Measurements from ENCODE around the gene SMIM26.

The SMIM26 gene

GRCh38 chr20:18580012-18580411 lies 12.8 kb downstream of the SMIM26 start:
- H3K9me3 ChIP-seq (ENCODE audit: control insufficient read depth in 1 of 2, low read length in 2 of 2): no peaks in the 10 kb centered on the region
- no peaks in the 10 kb centered on the region for H3K27me3 ChIP-seq (ENCODE audit: low read depth, low read length)
- no peak overlapping the region for H3K4me3 ChIP-seq (ENCODE audit: low read depth in 1 of 2, low read length in 2 of 2)
- H3K4me1 ChIP-seq (ENCODE audit: control insufficient read depth in 1 of 2, insufficient read depth in 2 of 2, low read length in 2 of 2): no peaks in the 10 kb centered on the region
- no peak overlapping the region for H3K27ac ChIP-seq (ENCODE audit: low read length)
- no peaks in the 10 kb centered on the region for H3K36me3 ChIP-seq (ENCODE audit: control insufficient read depth in 1 of 2, insufficient read depth in 2 of 2, low read length in 2 of 2)

- H3K9me3 ChIP-seq (ENCODE audit: control insufficient read depth in 1 of 2, low read length in 2 of 2): no peaks in the 10 kb centered on the region
- H3K27ac ChIP-seq (ENCODE audit: low read length): no peak overlapping the region
- H3K4me3 ChIP-seq (ENCODE audit: low read depth in 1 of 2, low read length in 2 of 2): no peak overlapping the region
Measured at GRCh38 chr20:18585134-18585533, 17.9 kb downstream of the SMIM26 start.

GRCh38 chr20:18587665-18588573 lies 20.7 kb downstream of the SMIM26 start, which contains the start of gene DTD1:
TSS of gene DTD1 (plus strand) at chr20:18588054. CDS start at chr20:18588073, 19 bp downstream.
- no peak within 1 kb of the TSS for H3K27ac ChIP-seq (ENCODE audit: low read length)
- H3K27me3 ChIP-seq (ENCODE audit: low read depth, low read length): no peaks in the 10 kb centered on the region
- H3K9me3 ChIP-seq (ENCODE audit: control insufficient read depth in 1 of 2, low read length in 2 of 2): no peaks in the 10 kb centered on the region
- H3K4me1 ChIP-seq (ENCODE audit: control insufficient read depth in 1 of 2, insufficient read depth in 2 of 2, low read length in 2 of 2): peaks cover 4 to 11% of the 10 kb centered on the region in 2 donors
- H3K36me3 ChIP-seq (ENCODE audit: control insufficient read depth in 1 of 2, insufficient read depth in 2 of 2, low read length in 2 of 2): no peaks in the 10 kb centered on the region
- peak within 1 kb of the TSS; percentile 85 to 90 for H3K4me3 ChIP-seq (ENCODE audit: low read depth in 1 of 2, low read length in 2 of 2)

More at GRCh38 chr20:18585134-18585533, 17.9 kb downstream of the SMIM26 start:
- Histone ChIP-seq H3K27me3 (ENCODE audit: low read depth, low read length) (no peaks in the 10 kb centered on the region), H3K36me3 (ENCODE audit: control insufficient read depth in 1 of 2, insufficient read depth in 2 of 2, low read length in 2 of 2) (no peaks in the 10 kb centered on the region), H3K4me1 (ENCODE audit: control insufficient read depth in 1 of 2, insufficient read depth in 2 of 2, low read length in 2 of 2) (peaks cover 4 to 11% of the 10 kb centered on the region in 2 donors)

GRCh38 chr20:18588574-18588933 lies 21.3 kb downstream of the SMIM26 start:
- Histone ChIP-seq H3K27me3 (ENCODE audit: low read depth, low read length) (no peaks in the 10 kb centered on the region), H3K4me1 (ENCODE audit: control insufficient read depth in 1 of 2, insufficient read depth in 2 of 2, low read length in 2 of 2) (peaks cover 4 to 11% of the 10 kb centered on the region in 2 donors), H3K9me3 (ENCODE audit: control insufficient read depth in 1 of 2, low read length in 2 of 2) (no peaks in the 10 kb centered on the region), H3K4me3 (ENCODE audit: low read depth in 1 of 2, low read length in 2 of 2) (peak overlapping the region; percentile 85 to 90), H3K27ac (ENCODE audit: low read length) (no peak overlapping the region), H3K36me3 (ENCODE audit: control insufficient read depth in 1 of 2, insufficient read depth in 2 of 2, low read length in 2 of 2) (peaks cover 0 to 1% of the 10 kb centered on the region in 2 donors)

GRCh38 chr20:18589941-18590674 lies 22.9 kb downstream of the SMIM26 start:
- Histone ChIP-seq H3K4me1 (ENCODE audit: control insufficient read depth in 1 of 2, insufficient read depth in 2 of 2, low read length in 2 of 2) (peaks cover 4 to 11% of the 10 kb centered on the region in 2 donors), H3K4me3 (ENCODE audit: low read depth in 1 of 2, low read length in 2 of 2) (no peak overlapping the region), H3K27ac (ENCODE audit: low read length) (no peak overlapping the region), H3K27me3 (ENCODE audit: low read depth, low read length) (no peaks in the 10 kb centered on the region), H3K36me3 (ENCODE audit: control insufficient read depth in 1 of 2, insufficient read depth in 2 of 2, low read length in 2 of 2) (peaks cover 6% of the 10 kb centered on the region in 2 donors), H3K9me3 (ENCODE audit: control insufficient read depth in 1 of 2, low read length in 2 of 2) (no peaks in the 10 kb centered on the region)

GRCh38 chr20:18596270-18596669 lies 29.0 kb downstream of the SMIM26 start:
- H3K4me3 ChIP-seq (ENCODE audit: low read depth in 1 of 2, low read length in 2 of 2): no peak overlapping the region

GRCh38 chr20:18609741-18610140 lies 42.5 kb downstream of the SMIM26 start:
- H3K4me3 ChIP-seq (ENCODE audit: low read depth in 1 of 2, low read length in 2 of 2): no peak overlapping the region
- no peak overlapping the region for H3K27ac ChIP-seq (ENCODE audit: low read length)
- peaks cover 0 to 8% of the 10 kb centered on the region in 2 donors for H3K36me3 ChIP-seq (ENCODE audit: control insufficient read depth in 1 of 2, insufficient read depth in 2 of 2, low read length in 2 of 2)
- H3K4me1 ChIP-seq (ENCODE audit: control insufficient read depth in 1 of 2, insufficient read depth in 2 of 2, low read length in 2 of 2): no peaks in the 10 kb centered on the region
- no peaks in the 10 kb centered on the region for H3K9me3 ChIP-seq (ENCODE audit: control insufficient read depth in 1 of 2, low read length in 2 of 2)
- H3K27me3 ChIP-seq (ENCODE audit: low read depth, low read length): no peaks in the 10 kb centered on the region

More at GRCh38 chr20:18596270-18596669, 29.0 kb downstream of the SMIM26 start:
- H3K36me3 ChIP-seq (ENCODE audit: control insufficient read depth in 1 of 2, insufficient read depth in 2 of 2, low read length in 2 of 2): peaks cover 11 to 36% of the 10 kb centered on the region in 2 donors
- no peaks in the 10 kb centered on the region for H3K9me3 ChIP-seq (ENCODE audit: control insufficient read depth in 1 of 2, low read length in 2 of 2)
- no peak overlapping the region for H3K27ac ChIP-seq (ENCODE audit: low read length)
- no peaks in the 10 kb centered on the region for H3K4me1 ChIP-seq (ENCODE audit: control insufficient read depth in 1 of 2, insufficient read depth in 2 of 2, low read length in 2 of 2)
- no peaks in the 10 kb centered on the region for H3K27me3 ChIP-seq (ENCODE audit: low read depth, low read length)

- Histone ChIP-seq H3K36me3 (ENCODE audit: control insufficient read depth in 1 of 2, insufficient read depth in 2 of 2, low read length in 2 of 2) (peaks cover 0 to 10% of the 10 kb centered on the region in 2 donors), H3K27me3 (ENCODE audit: low read depth, low read length) (no peaks in the 10 kb centered on the region), H3K27ac (ENCODE audit: low read length) (no peak overlapping the region), H3K4me1 (ENCODE audit: control insufficient read depth in 1 of 2, insufficient read depth in 2 of 2, low read length in 2 of 2) (peaks cover 0 to 7% of the 10 kb centered on the region in 2 donors), H3K9me3 (ENCODE audit: control insufficient read depth in 1 of 2, low read length in 2 of 2) (no peaks in the 10 kb centered on the region), H3K4me3 (ENCODE audit: low read depth in 1 of 2, low read length in 2 of 2) (no peak overlapping the region)
Measured at GRCh38 chr20:18611492-18611891, 44.3 kb downstream of the SMIM26 start.

GRCh38 chr20:18613553-18613952 lies 46.3 kb downstream of the SMIM26 start:
- Histone ChIP-seq H3K27me3 (ENCODE audit: low read depth, low read length) (no peaks in the 10 kb centered on the region), H3K9me3 (ENCODE audit: control insufficient read depth in 1 of 2, low read length in 2 of 2) (no peaks in the 10 kb centered on the region), H3K27ac (ENCODE audit: low read length) (no peak overlapping the region), H3K4me1 (ENCODE audit: control insufficient read depth in 1 of 2, insufficient read depth in 2 of 2, low read length in 2 of 2) (peaks cover 0 to 7% of the 10 kb centered on the region in 2 donors), H3K4me3 (ENCODE audit: low read depth in 1 of 2, low read length in 2 of 2) (no peak overlapping the region), H3K36me3 (ENCODE audit: control insufficient read depth in 1 of 2, insufficient read depth in 2 of 2, low read length in 2 of 2) (peaks cover 0 to 10% of the 10 kb centered on the region in 2 donors)

GRCh38 chr20:18614244-18614643 lies 47.0 kb downstream of the SMIM26 start:
- Histone ChIP-seq H3K27me3 (ENCODE audit: low read depth, low read length) (no peaks in the 10 kb centered on the region), H3K36me3 (ENCODE audit: control insufficient read depth in 1 of 2, insufficient read depth in 2 of 2, low read length in 2 of 2) (peaks cover 0 to 10% of the 10 kb centered on the region in 2 donors), H3K9me3 (ENCODE audit: control insufficient read depth in 1 of 2, low read length in 2 of 2) (no peaks in the 10 kb centered on the region), H3K4me1 (ENCODE audit: control insufficient read depth in 1 of 2, insufficient read depth in 2 of 2, low read length in 2 of 2) (peaks cover 0 to 7% of the 10 kb centered on the region in 2 donors), H3K27ac (ENCODE audit: low read length) (no peak overlapping the region), H3K4me3 (ENCODE audit: low read depth in 1 of 2, low read length in 2 of 2) (no peak overlapping the region)

GRCh38 chr20:18615020-18615650 lies 47.9 kb downstream of the SMIM26 start:
- no peak overlapping the region for H3K27ac ChIP-seq (ENCODE audit: low read length)
- H3K36me3 ChIP-seq (ENCODE audit: control insufficient read depth in 1 of 2, insufficient read depth in 2 of 2, low read length in 2 of 2): peaks cover 0 to 10% of the 10 kb centered on the region in 2 donors
- no peaks in the 10 kb centered on the region for H3K27me3 ChIP-seq (ENCODE audit: low read depth, low read length)
- no peaks in the 10 kb centered on the region for H3K9me3 ChIP-seq (ENCODE audit: control insufficient read depth in 1 of 2, low read length in 2 of 2)
- H3K4me1 ChIP-seq (ENCODE audit: control insufficient read depth in 1 of 2, insufficient read depth in 2 of 2, low read length in 2 of 2): peaks cover 0 to 7% of the 10 kb centered on the region in 2 donors
- no peak overlapping the region for H3K4me3 ChIP-seq (ENCODE audit: low read depth in 1 of 2, low read length in 2 of 2)
